HPDE6-E6E7 (cell line): Measurements from ENCODE around the gene DENND2D.

ENCODE experiments used
- DNase-seq: peaks from one replicate; pipeline ENCODE4 v3.0.0; 2011; ENCODE audit warnings: missing footprints; ENCODE audit errors: extremely low spot score

DENND2D gene

DNA sequence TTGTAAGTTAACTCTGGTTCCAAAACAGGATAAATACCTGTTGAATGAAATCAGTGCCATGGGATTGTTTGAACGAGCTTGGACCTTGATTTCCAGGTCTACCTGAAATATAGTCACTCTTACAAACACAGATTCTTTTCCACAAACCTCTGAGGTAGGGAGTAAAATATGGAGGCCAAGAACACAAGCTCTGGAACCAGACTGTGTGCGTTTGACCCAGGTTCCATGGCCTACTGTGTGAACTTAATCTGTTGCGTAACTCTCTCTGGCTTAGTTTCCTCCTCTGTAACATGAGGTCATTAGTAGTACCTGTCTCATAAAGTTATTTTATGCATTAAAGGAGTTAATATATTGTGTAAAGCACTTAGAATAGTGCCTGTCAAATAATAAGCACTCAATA is 25.1 kb downstream of the DENND2D start:
- DNase-seq, result no peak

GRCh38 chr1:111174070-111174469 is 26.4 kb downstream of the DENND2D start:
- no peak for DNase-seq

DNA sequence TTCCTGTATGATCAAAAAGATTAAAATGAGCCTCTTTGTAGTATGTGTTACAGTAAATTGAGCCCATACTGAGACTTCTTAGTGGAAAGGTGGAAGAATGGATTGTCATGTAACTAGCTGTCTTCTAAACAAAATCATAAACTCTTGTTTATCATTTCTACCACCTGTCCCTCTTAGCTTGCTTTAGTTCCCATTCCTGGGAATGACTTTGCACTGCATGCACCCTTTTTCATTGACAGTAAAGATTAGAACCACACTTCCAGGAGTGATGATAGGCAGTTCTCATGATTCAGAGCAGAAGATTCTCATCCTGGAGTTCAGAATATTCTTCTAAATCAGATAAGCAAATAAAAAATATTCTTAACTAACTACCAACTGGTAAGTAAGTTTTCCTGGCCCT is 28.0 kb downstream of the DENND2D start:
- no peak for DNase-seq

GRCh38 chr1:111164151-111164550 is 36.3 kb downstream of the DENND2D start:
- no peak for DNase-seq

GRCh38 chr1:111163363-111163762 is 37.1 kb downstream of the DENND2D start:
- DNase-seq, result no peak

- no peak for DNase-seq
These were observed 38.0 kb downstream of the DENND2D start for GRCh38 chr1:111162488-111162880.

DNA sequence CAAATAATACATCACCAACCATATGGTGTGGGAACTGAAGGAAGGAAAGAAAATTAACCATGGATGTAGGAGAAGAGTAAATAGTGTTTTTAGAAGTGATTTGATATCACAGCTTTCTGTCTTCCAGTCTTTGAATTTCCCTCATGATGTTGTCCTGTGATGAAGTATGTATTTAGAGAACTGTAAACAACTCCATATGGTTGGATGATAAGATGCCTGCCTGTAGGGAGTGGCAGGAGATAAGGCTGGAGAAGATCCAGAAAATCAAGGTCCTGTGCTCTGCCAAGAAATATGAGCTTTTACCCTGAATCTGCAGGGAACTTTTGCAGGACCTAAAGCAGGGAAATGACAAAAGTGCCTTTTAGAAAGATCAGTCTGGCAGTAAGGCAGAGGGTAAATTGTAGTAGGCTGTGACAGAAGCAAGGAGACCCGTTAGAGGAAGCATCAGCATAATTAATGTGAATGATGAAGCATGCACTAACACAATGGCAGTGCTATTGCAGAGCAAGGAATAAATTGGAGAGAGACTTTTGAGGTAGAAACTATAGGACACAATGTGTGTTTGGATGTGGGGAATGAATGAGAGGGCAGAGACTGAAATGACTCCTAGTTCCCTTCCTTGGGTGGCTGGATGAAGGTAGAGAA is 38.5 kb downstream of the DENND2D start:
- no peak for DNase-seq

GRCh38 chr1:111157431-111157830 is 43.0 kb downstream of the DENND2D start:
- no peak for DNase-seq

GRCh38 chr1:111154021-111154999 is 46.1 kb downstream of the DENND2D start:
- no peak for DNase-seq

DNA sequence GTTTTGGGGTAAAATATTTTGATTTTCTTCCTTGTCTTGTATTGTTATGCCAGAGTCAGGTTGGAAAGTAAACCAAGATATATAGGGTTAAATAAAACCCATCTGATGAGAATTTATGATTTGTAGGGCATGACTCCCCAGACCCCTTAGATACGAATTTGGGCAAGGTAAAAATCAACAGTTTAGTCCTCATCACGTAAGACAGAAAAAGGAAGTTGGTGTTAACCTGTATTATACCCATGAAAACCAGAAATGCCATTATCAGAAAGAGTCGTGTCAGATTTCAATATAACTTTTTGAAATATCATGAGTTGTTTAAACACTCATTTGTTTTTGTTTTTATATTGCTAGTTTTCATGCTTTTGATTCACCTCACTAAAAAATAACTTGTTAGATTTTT is 48.6 kb downstream of the DENND2D start:
- DNase-seq, result no peak

DNA sequence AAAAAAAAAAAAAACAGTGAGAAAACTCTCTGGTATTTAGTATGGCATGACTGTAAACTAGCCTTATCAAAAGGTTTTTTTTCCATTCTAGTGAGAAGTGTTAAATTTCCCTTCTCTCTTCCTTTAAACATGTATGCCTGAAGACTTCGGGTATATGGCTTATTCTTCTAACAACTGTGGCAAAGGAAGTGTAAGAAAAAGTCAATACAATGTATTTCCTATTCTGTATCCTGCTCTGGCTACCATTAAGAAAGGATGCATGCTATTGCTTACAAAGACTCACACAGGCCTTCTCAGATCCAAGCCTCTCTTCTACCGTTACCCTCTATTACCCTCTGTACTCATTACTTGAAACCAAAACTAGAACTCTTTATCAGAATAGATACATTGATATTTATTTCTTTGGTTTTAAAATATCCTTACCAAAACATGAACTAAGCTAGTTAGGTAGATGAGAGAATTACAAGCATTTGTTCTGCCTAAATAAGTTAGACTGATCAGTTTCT is 52.0 kb downstream of the DENND2D start:
- no peak for DNase-seq

GRCh38 chr1:111147948-111148347 is 52.5 kb downstream of the DENND2D start:
- no peak for DNase-seq

- no peak for DNase-seq
These were observed 54.3 kb downstream of the DENND2D start for GRCh38 chr1:111145963-111146768.

- no peak for DNase-seq
These were observed 54.9 kb downstream of the DENND2D start for GRCh38 chr1:111145542-111145941.

- DNase-seq, result no peak
These were observed 58.0 kb downstream of the DENND2D start for GRCh38 chr1:111142356-111142975.

GRCh38 chr1:111141245-111142220 is 58.9 kb downstream of the DENND2D start:
- no peak for DNase-seq

GRCh38 chr1:111140680-111140967 is 59.8 kb downstream of the DENND2D start:
- peak; percentile 66 for DNase-seq

GRCh38 chr1:111139956-111140679 is 60.3 kb downstream of the DENND2D start, which contains the start of the genes CEPT1 and DRAM2:
CEPT1 (plus strand) TSS chr1:111140223; CDS start chr1:111147715, 7,492 bp downstream.
DRAM2 (minus strand) TSS chr1:111140093; CDS start chr1:111131554, 8,539 bp downstream.
- peak; percentile 80 for DNase-seq

DNA sequence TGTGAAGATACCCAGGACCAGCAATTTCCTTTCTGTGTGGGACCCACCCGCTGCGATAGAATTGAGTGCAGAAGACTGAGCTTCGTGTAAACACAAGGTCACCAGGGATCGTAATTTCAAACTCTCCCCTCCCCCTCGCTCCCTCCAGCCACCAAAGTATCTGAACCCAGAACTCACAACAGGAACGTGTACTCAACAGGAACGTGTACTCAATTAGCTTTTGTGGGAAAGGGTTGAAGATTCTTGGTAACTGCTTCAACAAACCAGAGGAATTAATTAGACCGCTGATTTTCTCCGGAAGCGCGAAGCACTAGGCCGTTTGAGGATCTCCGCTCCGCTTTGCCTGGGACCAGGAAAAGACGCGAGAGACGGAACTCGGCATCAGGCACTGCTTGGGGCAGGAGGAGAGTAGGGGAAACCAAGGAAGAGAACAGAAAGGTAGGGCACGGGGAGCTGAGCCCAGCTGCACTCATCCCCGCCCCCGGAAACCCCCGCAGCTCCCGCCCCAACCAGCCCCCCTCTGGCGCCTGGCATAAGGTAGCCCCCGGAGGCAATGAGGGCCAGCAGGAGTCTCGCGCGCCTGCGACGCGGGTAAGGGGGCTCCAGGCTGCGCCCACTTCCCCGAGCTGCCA is 61.0 kb downstream of the DENND2D start:
- peak; percentile 33 for DNase-seq
